ENCODE data around the gene SHB.
"Not testable (repeated sequence)": the region's sequence is repeated elsewhere in the genome, so short reads cannot be mapped to it uniquely, and the experiment has no call there.

Gene SHB

GRCh38 chr9:37966412-37967013 is 102.5 kb downstream of the SHB start:
- no peak for DNase-seq

- DNase-seq, result not testable (repeated sequence)
Observed at GRCh38 chr9:37965676-37966345, 103.2 kb downstream of the SHB start.

DNA sequence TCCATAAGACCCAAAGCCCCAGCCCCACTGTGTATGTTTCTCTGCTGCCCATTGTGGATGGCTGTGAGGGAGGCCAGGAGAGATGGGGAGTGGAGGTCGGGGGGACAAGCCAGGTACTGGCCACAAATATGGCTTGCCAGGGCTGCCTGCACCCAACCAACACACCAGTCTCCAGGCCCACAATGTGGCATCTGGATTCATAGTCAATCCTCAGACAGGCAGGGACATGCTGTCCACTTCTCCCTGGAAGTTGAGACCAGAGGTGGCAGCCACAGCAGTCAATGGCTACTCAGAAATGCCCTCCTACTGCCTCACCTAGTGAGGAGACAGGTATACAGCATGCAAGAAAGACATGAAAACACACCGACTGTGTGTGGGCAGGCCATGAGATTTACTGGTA is 103.9 kb downstream of the SHB start:
- no peak for DNase-seq

- no peak for DNase-seq
Observed at GRCh38 chr9:37964740-37965081, 104.3 kb downstream of the SHB start.

DNA sequence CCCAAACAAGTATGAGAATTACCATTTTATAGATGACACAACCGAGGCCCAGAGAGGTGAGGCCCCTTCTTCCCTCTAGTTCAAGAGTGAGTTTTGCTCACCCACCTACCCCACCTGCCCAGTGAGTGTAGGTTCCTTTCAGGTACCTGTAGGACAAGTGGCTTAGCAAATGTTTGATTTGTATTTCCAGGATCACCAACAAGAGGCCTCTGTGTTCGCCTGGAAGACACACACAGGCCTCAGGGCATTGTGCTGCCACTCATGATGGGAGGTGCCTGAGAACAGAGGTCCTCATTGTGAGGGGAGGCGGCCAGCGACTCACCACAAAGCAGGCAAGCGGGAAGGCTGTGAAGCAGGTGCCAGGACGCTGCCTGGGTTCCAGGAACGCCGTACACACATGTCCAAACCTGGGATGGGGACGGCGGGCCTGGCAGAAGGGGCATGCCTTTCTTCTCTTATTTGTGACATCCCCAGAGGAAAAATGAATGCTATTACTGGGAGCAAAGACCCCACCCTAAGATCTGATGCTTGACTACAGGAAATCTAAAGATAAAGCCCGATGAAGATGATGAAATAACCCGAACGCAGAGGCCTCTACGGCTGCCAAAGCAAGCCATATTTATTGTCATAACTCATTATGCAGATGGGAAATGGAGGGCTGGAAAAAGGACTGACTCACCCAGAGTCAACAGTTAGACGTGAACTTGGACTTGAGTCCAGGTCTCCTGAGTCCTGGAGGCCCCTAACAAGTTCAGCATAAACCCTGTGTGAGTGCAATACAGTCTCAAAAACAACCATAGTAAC is 104.9 kb downstream of the SHB start:
- no peak for DNase-seq

- peak; percentile 54 to 58 (median 55) for DNase-seq
Observed at GRCh38 chr9:37961351-37961750, 107.7 kb downstream of the SHB start.

GRCh38 chr9:37960631-37961030 is 108.4 kb downstream of the SHB start:
- no peak for DNase-seq

GRCh38 chr9:37959976-37960375 is 109.1 kb downstream of the SHB start:
- DNase-seq, result no peak

- no peak for DNase-seq
Observed at GRCh38 chr9:37958154-37958553, 110.9 kb downstream of the SHB start.

GRCh38 chr9:37957664-37957953 is 111.4 kb downstream of the SHB start:
- DNase-seq, result no peak

DNA sequence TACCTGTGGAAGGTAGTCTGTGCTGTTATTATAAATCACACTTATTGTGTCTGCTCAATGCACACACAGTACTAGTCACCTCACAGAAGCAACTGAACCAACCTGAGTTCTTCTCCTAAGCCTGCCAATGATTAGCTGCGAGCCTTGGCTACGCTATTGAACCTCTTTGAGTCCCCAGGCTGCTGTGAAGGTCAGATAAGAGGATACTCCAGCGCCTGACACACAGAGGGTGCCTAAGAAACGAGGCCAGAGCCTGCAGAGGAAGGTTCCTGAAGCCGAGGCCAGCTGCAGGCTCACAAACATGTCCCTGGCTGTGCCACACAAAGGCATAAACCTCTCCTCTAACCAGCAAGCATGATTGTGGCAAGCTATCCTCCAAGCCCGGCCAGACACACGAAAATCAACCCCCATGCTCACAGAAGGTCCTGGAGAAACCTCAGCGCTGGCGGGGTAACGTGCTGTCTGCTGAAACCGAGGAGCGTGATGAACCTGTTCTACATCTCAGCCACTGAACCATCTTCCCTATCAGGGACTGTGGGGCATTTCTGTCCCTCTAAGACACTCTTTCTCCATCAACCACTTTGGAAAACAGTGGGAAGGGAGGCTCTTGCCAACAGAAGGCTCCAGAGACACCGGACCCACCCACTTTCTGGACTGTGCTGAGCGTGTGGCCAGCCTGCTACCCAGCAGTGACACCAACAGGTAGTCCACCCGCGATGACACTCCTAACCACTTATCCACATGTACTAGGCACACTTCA is 111.9 kb downstream of the SHB start:
- DNase-seq, result no peak

DNA sequence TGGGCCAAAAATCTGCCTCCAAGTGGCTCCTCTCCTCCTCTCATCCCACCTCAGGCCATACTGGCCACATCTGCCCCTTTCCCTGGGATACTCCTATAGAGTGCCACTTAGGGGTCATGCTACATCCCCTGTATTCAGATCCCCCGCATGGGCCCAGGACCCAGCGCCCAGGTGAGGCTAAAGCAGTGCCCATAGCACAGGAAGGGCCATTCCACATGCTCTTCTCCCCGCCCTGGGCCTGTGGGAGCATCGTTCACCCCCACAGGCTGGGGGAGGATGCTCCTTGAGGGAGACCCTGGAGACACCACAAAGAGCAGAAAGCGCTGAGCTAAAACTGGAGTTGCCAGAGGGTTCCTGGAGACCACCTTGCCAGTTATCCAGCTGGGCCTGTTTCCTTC is 112.6 kb downstream of the SHB start:
- no peak for DNase-seq

DNA sequence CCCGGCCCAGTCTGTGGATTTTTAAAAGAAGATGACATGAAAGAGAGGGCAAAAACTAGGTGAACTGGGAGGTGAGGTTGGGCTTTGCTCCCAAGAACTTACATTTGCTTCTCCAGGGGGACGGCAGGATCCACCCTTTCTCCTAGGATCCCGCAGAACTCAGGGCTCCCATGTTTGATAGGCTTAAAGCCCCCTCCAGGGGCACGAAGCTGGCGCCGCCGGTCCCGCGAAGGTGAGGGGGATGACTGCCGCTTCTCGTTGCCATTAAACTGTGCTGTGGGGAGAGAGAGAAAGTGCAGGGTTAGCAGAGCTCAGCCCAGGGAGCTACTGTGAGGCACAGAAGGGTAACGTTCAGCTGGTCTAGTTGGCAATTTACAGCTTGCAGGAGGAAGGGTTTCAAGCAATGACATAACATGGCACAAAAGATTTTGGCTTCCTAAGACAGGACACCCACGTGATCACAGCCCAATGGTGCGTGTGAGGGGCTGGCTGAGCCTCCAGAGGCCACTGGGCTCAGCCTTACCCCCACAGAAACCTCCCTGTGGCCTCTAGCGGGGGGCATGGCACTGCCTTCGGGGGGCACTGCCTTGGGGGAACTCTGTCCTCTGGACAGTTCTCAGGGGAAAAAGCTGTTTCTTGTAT is 113.1 kb downstream of the SHB start:
- no peak for DNase-seq

GRCh38 chr9:37954581-37954981 is 114.4 kb downstream of the SHB start:
- DNase-seq, result no peak

DNA sequence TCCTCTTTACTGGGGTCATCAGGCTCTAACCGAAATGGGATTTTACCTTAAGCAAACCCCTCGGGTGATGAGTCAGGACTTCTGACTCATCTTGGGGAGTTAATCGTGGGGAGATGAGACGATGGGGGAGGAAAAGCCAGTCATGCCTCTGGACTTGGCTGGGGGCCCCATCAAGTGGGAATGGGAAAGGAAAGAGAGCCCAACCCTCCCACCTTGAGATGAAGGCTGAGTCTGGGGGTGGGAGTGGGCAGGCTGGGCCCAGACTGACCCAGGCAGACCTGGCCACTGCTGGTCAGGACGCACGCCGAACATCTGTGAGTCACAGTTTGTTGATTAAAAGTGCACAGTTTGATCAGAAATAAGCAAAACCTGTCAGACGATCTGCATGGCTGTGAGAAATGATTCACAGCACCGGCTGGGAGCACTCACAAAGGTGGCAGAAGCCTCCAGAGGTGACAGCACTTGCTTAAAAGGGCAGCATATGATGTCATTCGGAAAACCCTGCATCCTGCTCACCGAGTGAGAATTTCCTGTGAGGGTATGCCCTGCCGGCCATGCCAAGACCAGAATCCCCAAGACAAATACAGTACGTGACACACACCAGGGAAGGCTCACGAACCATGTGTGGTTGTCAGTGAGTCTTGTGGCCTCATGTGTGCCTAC is 115.1 kb downstream of the SHB start:
- peak; percentile 75 to 83 (median 75) for DNase-seq

DNA sequence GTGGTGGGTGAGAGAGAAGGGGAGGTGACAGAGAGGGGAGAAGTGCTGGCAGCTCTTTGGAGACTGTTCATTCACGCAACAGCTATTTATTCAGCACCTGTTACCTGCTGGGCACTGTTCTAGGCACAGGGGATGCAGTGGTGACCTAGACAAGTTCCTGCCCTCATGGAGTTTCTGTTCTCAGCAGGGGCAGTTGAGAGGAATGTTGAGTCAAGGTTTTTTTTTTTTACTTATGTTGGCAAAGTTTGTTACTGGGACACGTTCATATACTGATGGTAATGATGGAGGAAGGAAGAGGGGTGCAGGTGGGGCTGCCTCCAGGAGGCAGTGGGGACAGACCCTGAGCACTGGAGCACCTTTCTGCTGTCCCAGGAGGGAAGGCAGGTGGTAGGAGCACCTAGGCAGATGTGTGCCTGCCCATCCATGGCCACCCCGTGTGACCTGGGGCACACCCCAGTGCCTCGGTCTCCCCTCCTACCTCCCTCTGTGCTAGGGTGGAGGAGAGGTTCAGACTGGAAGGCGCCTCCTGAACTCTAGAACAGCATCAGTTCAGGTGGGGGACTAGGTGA is 115.7 kb downstream of the SHB start:
- no peak for DNase-seq

- peak in 1 of 3 donors; percentile 14 for DNase-seq
Observed at GRCh38 chr9:37952731-37953130, 116.3 kb downstream of the SHB start.

GRCh38 chr9:37951671-37952449 is 117.2 kb downstream of the SHB start:
- no peak for DNase-seq

GRCh38 chr9:37950561-37950960 is 118.5 kb downstream of the SHB start:
- DNase-seq, result no peak

DNA sequence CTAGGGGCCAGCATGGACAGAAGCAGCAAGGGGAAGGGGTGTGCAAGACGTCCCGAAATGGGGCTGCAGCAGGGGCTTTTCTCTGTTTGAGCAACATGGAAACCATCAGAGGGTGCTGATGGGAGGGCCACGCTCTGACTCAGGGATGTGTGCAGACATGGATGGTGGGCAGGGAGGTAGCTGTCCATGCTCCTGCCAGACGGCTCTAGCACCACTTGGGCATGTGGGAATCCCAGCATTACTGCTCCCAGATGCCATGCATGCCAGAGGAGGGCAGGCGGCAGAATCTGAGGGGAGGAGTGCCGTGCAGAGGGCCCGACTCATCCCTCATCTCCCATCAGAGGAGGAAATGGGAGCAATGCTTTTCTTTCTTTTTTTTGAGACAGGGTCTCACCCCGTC is 119.5 kb downstream of the SHB start:
- no peak for DNase-seq

DNA sequence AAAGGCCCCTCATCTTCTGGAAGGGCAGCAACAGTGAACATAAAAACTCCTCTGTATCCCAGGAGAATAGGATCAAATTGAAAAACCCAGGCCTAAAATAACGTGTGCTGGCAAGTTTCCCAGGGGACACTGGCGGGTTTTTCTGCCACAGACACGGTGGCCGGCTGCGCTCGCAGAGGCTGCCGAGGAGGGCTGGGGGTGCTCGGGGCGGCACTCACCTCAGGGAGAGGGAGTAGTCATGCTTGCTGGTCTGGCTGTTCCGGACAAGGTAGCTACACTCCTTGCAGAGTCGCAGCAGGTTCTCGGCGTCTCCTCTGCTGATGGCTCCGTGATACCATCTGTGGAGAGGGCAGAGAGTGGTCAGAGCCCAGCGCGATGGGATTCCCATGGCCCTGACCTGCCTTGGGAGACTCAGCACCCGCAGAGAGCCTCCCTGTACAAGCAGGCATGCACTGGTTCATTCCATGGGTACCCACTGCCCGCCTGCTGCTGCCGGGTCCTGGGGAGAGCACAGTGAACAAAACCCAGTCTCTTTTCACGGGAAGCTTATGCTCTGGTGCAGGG is 120.5 kb downstream of the SHB start:
- no peak for DNase-seq

Measured in suppressor macrophage treated with lipopolysaccharide for 1 hour (primary cell).